Dedifferentiated amniotic fluid mesenchymal stem cell (primary cell): ENCODE measurements around the gene JMY.
A peak's percentile ranks its signal among the peaks of the same experiment; 100 is the strongest.

Experiments
- DNase-seq: peaks from one replicate; pipeline ENCODE4 v3.0.0-alpha.2; 2016; ENCODE audit errors: extremely low spot score

Gene JMY

GRCh38 chr5:79235634-79236361 is at the start of gene JMY:
TSS of gene JMY (plus strand) at chr5:79236131. CDS start at chr5:79236651, 520 bp downstream.
- peak; percentile 74 for DNase-seq

- no peak for DNase-seq
Measured at GRCh38 chr5:79186455-79186854, 49.5 kb upstream of the JMY start.

GRCh38 chr5:79189439-79190234 is 46.3 kb upstream of the JMY start:
- no peak for DNase-seq

- no peak for DNase-seq
Measured at GRCh38 chr5:79190235-79190529, 45.7 kb upstream of the JMY start.

GRCh38 chr5:79191457-79191856 is 44.5 kb upstream of the JMY start:
- DNase-seq: no peak

GRCh38 chr5:79193643-79194042 is 42.3 kb upstream of the JMY start:
- no peak for DNase-seq

DNA sequence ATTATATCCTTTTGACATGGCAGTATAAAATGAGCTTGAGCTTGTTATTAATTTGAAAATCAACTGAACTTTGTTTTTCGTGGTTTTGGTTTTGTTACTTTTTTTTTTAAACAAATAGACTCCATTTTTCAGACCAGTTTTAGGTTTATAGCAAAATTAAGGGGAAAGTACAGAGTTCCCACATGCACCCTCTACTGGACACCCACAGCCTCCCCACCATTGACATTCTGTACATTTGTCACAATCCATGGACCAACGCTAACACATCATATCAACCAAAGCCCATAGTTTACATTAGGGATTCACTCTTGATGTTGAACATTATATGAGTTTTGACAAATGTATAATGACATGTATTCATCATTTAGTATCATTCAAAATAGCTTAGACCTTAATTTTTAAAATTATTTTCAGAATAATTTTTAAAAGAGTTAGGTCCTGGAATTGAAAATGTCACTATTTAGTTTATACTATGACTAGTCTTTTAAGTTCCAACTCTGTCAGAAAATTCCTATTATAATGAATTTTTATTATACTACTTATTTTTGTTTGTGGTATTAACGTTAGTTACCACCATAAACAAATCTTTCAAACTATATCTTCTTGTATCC is 35.3 kb upstream of the JMY start:
- DNase-seq: no peak

DNA sequence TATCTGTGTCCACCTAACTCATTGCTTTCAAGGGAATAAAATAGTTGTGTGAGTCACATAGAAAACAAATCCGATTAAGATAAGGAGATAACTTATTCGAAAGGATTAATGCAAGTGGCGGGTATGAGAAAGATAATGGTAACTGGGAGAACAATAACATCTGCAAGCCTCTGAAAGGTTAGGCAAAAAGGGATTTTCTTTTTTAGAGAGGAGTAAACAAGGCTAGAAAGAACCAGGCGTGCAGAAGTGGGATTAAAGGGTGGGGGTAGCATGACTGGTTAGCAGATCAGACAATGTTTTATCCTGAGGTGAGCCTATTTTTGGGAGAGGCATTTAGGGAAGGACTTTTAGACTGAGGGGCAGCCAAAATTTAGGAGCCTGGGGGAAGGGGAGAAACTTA is 34.7 kb upstream of the JMY start:
- DNase-seq: no peak

DNA sequence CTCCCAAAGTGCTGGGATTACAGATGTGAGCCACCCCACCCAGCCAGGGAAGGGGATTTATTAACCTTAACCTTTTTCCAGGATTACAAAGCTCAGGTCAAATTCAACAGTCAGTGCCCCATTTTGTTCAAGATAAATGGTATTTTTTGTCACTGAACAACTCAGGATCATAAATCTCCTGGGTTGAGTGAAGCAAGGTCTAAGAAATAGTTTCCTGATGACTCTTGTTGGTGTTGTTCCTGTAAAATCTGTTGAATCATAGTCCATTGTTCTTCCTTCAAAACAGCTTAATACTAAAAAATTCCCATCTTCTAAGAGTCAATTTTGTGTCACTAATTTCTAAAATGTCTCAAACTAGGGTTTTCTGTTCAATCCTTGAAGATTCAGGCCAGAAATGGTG is 33.9 kb upstream of the JMY start:
- DNase-seq: no peak

- no peak for DNase-seq
Measured at GRCh38 chr5:79205965-79206364, 30.0 kb upstream of the JMY start.

DNA sequence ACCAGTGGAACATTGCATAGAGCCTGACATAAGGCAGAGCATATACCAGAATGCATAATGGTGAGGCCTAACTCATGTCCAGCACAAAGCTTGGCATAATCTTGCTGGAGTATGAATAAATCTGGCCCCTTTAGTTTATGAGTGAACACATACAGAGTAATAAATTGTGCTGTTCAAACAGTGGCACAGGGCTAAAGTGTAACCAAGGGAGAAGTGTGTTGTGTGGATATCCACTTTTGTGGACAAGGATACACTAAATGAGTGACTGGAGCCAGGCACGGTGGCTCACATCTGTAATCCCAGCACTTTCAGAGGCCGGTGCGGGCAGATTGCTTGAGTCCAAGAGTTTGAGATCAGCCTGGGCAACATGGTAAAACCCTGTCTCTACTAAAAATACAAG is 29.4 kb upstream of the JMY start:
- no peak for DNase-seq

GRCh38 chr5:79209505-79209904 is 26.4 kb upstream of the JMY start:
- no peak for DNase-seq

GRCh38 chr5:79224286-79224984 is 11.5 kb upstream of the JMY start:
- DNase-seq: no peak

DNA sequence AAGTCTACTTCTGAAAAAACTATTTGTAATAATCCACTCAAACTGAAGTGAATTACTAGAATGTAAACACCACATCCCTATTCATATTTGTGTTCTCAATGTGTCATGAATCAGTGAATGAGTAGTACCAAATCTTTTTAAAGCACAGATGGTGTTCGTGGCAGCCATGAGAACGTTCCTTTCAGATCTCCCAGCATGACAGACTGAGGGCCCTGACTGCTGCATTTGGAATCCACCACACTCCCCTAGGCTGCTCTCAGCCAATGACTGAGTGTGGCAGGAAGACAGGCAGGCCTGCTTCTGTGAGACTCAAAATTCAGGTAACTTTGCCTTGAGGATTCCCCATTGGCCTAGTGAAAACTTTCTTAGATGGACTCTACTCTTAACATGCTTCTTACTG is 10.9 kb upstream of the JMY start:
- peak; percentile 25 for DNase-seq

DNA sequence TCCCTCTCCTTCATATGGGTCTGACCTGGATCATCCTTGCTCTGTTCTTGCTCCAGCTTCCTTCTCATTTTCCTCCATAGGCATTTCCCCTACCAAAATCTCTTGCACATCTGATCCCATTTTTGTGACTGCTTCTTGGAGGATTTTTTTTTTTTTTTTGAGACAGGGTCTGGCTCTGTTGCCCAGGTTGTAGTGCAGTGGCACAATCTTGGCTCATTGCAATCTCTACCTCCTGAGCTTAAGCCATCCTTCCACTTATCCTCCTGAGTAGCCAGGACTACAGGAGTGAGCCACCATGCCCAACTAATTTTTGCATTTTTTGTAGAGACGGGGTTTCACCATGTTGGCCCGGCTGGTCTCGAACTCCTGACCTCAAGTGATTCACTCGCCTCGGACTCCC is 10.5 kb upstream of the JMY start:
- DNase-seq: no peak

GRCh38 chr5:79227484-79228025 is 8.4 kb upstream of the JMY start:
- no peak for DNase-seq

- no peak for DNase-seq
Measured at GRCh38 chr5:79229357-79230174, 6.4 kb upstream of the JMY start.

- DNase-seq: peak; percentile 85
Measured at GRCh38 chr5:79235261-79235633, 684 bp upstream of the JMY start.

DNA sequence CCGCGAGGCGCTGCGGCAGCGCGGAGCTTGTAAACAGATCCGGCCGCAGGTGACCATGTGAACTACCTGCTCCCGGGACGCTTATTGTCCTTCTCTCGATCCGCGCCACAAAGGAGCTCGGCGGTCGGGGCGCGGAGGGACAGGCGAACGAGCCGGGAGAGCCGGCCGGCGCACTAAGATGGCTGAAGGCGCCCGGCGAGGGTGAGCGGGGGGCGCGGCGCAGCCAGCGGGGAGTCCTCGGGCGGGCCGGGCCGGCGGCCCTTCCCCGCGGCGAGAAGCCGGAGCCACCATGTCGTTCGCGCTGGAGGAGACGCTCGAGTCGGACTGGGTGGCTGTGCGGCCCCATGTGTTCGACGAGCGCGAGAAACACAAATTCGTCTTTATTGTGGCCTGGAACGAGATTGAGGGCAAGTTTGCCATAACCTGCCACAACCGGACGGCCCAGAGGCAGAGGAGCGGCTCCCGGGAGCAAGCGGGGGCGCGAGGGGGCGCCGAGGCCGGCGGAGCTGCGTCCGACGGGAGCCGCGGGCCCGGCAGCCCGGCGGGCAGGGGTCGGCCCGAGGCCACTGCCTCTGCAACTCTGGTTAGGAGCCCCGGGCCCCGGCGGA is 535 bp downstream of the JMY start:
- DNase-seq: no peak

DNA sequence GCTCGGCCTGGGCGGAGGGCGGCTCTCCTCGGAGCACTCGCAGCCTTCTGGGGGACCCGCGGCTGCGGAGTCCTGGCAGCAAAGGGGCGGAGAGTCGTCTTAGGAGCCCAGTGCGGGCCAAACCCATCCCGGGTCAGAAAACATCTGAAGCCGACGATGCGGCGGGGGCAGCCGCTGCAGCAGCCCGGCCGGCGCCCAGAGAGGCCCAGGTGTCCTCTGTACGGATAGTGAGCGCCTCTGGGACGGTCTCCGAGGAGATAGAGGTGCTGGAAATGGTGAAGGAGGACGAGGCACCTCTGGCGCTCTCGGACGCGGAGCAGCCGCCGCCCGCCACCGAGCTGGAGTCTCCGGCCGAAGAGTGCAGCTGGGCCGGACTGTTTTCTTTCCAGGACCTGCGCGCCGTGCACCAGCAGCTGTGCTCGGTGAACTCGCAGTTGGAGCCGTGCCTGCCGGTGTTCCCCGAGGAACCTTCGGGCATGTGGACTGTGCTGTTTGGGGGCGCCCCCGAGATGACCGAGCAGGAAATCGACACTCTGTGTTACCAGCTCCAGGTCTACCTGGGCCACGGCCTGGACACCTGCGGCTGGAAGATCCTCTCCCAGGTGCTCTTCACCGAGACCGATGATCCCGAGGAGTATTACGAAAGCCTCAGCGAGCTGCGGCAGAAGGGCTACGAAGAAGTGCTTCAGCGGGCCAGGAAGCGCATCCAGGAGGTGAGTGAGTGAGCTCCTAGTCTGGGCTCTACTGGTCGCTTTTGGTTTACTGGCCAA is 1.2 kb downstream of the JMY start:
- no peak for DNase-seq
